Kasumi-1 (cell line): ENCODE data around the gene AIFM2.
"Not testable (repeated sequence)": the region's sequence is repeated elsewhere in the genome, so short reads cannot be mapped to it uniquely, and the experiment has no call there.

Experiments
- DNase-seq, 2 experiments: peaks; one replicate each; lab custom pipeline; 2025; lab: John Stamatoyannopoulos, UW

AIFM2 gene

DNA sequence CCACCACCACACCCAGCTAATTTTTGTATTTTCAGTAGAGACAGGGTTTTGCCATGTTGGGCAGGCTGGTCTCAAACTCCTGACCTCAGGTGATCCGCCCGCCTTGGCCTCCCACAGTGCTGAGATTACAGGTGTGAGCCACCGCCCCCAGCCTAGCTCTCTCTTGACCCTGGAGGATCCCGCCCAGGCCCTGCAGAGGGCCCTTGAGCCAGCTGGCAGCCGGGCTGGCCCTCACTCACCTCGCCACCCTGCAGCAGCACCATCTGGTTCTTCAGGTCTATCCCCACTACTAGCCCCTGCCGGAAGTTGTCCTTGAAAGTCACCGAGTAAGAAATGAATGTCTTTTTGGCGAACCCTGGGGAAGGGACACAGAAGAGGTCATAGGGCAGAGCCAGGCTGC lies 9.5 kb downstream of the AIFM2 start:
- not testable (repeated sequence) for DNase-seq

DNA sequence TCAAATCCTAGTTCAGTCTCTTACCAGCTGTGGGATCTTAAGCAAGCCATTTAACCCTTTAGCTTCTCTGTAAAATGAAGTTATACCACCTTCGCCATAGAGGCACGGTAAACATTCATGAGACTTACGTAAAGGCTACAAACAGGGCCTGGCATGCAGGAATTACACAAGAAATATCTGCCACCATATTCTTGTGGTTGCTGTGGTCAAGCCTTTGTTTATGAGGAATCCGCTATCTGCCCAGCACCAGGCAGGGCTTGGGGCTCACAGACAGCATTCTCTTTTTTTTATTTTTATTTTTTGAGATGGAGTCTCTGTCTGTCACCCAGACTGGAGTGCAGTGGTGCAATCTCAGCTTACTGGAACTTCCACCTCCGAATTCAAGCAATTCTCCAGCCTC lies 9.9 kb downstream of the AIFM2 start:
- DNase-seq = no peak

- no peak for DNase-seq
These were observed 11.2 kb downstream of the AIFM2 start for GRCh38 chr10:70121281-70121949.

GRCh38 chr10:70120417-70120816 lies 12.2 kb downstream of the AIFM2 start:
- DNase-seq = no peak

DNA sequence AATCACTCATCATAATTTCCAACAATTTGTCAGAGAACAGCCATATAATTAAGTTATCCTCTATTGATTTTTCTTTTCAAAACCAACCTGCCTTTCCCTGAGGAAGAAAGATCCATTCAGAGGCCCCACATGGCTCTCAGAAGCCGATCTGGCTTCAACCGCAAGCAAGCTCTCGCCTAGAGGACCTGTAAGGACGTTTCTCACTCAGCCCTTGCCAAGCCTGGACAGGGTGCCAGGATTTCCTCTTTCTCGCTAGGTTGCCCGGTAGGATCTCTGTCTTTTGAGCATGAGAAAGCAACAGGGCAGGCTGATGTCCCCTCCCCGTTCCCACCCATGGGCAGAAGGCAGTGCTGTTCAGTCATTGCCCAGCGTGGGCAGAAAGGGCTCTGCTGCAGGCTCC lies 13.0 kb downstream of the AIFM2 start:
- DNase-seq = no peak

DNA sequence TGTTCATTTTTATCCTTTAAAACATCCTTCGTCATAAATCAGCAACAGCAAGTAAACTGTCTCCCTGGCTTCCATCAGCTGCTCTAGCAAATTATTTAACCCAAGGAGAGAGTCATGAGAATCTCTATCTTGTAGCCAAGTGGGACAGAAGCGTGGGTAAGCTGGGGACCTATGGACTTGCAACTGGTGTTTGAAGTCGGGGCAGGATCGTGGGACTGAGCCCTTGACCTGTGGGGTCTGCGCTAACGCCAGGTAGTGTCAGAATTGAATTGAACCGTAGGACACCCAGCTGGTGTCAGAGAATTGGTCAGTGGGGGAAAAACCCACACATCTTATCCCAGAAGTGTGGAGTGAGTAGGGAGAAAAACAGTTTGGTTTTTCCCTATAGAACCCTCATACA lies 13.4 kb downstream of the AIFM2 start:
- no peak for DNase-seq

DNA sequence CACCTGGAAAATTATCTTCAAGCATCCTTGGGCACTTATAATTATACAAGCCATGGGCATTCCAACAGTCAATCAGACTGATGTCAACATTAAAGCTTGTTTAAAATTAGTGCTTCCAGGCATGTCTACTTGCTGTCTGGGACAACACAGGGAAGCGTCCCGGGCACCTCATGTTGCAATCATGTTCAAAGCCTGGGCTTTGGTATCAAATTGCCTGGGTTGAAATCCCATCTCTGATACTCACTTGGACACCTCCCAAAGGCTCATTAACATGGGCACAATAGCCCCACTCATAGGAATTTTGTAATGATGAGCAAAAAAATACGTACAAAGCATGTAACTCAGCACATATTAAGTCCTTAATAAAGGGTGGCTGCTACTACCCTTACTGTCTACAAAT lies 14.4 kb downstream of the AIFM2 start:
- no peak for DNase-seq

- no peak for DNase-seq
These were observed 15.0 kb downstream of the AIFM2 start for GRCh38 chr10:70117646-70118045.

DNA sequence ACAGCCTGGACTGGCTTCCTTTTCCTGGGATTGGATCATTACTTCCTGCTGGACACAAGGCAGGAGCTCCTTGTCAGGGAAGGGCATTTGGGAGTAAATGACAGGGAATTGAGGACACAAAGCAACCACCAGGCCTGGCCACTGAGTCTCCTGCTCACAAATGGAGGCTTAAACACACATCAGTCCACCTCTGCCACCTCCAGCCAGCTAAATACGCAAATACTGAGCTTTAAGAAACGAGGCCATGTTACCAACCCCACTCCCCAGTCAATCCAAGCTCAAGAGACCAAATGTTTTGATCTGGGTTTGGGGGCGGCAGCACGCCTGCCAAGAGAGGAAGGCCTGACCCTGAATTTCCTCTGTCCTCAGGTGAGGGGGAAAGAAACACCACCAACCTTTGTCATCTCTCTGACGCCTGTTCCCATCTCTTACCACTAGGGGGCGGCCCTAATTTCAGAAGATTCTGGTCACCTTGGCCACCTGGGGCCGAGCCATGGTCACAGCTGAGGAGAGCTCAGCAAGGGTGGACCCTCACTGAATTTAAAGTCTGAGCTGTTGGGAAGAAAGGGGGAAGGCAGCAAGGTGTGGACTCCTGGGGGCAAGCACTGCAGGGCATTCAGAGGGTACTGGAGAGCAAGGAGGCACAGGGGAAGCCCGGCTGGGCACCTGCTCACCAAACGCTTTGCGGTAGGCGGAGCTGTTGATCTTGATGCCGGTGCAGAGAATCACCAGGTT lies 16.5 kb downstream of the AIFM2 start:
- DNase-seq = peak; percentile 38 to 59

DNA sequence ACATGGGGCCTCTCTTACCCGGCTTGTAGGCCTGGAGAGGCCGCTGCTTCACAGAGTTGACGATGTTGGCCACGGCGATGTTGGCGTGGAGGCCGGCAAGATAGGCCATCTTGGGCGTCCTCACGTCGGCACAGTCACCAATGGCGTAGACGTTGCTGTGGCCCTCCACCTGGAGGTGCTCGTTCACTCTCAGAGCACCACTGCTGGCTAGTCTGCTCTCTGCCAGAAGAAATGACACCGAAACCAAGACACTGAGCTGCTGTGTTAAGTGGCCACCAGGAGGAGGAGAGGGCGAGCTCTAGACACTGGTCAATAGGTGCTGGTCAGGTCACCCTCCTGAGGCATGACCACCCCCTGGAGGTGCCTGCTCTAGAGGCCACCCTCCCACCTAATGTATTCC lies 17.7 kb downstream of the AIFM2 start:
- no peak for DNase-seq

DNA sequence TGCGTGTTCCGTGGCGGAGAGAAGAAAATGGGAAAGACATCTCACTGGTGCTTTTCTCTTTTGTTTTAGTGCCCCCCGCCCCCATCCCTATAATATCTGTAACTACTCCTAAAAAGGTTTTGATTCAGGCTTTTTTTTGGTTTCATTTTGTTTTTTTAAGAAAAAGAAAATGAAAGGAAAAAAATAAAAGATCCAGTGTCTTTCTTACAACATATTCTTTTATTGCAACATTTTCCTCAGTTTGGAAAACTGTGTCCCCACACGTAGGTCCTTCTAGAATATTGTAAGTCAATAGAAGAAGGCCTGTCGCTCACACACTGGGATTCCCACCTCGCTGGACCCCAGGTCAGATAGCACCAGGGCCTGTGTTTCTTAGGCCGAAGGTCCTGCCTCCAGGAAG lies 20.6 kb downstream of the AIFM2 start:
- no peak for DNase-seq

GRCh38 chr10:70111496-70111895 lies 21.1 kb downstream of the AIFM2 start:
- DNase-seq = no peak

DNA sequence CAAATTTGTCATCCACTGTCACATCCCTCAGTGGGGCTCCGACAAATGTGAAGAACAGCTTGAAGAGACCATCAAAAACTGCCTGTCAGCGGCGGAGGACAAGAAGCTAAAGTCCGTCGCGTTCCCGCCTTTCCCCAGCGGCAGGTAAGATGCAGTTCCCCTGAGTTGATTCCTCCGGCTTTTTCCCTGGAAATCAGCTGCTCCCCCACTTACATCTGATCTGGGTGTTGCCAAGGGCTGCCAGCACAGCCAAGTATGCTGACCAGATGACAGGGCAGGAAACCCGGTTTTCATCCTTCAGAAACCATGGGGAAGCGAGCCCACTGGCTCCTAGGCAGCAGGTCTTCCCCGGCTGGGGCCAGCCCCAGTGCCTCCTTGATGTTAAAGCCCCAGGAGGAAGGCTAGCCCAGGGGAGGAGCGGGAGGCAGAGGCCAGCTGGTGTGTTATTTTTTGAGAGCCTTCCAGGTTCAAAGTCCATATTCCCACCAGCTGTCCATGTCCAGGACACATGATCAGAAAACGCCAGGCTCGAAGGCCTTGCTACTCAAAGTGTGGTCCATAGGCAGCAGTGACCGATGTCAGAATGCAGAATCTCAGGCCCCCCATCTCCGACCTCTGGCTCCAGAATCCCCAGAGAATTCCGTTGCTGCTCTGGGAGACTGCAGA lies 23.4 kb downstream of the AIFM2 start:
- no peak for DNase-seq

DNA sequence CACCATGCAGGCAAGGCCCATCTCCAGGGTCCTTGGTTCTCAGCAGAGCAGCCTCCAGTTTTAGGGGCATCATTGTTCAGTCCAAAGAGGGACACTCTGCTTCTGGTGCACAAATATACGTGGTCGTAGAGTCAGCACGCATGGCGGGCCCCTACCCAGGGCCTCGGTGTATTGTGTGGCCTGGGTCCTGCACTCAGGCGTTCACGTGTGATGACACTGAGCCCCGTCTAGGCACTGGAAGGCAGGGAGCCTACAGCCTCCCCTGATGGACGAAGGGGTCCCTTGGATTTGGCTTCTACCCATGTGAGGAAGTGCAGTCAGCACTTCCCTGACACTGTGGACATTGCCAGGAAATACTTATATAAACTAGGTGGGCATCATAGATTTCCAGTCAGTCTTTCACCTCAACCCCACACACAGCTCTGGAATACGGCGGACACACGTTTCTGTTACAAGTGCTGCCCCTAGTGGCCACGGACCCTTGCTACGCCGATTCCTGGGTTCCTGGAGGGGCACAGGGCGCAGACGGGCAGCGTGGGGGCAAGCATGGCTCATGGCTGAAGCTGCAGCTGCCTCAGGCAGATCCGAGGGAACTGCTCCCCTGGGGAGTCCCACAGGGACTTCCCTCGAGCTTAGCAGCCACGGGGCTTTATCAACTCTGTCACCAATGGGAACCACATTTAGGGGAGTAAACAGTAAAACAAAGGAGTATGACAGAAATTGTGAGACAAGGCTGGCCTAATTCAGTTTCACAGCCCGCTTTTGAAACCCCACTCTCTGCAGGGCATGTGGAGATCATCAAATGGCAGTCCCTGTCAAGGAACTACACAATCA lies 25.4 kb downstream of the AIFM2 start:
- DNase-seq = peak; percentile 43 to 59

GRCh38 chr10:70101668-70102067 lies 31.0 kb downstream of the AIFM2 start:
- no peak for DNase-seq

- DNase-seq = not testable (repeated sequence)
These were observed 31.5 kb downstream of the AIFM2 start for GRCh38 chr10:70101068-70101562.

GRCh38 chr10:70098271-70098670 lies 34.4 kb downstream of the AIFM2 start:
- no peak for DNase-seq

- no peak for DNase-seq
These were observed 35.2 kb downstream of the AIFM2 start for GRCh38 chr10:70097459-70097858.

DNA sequence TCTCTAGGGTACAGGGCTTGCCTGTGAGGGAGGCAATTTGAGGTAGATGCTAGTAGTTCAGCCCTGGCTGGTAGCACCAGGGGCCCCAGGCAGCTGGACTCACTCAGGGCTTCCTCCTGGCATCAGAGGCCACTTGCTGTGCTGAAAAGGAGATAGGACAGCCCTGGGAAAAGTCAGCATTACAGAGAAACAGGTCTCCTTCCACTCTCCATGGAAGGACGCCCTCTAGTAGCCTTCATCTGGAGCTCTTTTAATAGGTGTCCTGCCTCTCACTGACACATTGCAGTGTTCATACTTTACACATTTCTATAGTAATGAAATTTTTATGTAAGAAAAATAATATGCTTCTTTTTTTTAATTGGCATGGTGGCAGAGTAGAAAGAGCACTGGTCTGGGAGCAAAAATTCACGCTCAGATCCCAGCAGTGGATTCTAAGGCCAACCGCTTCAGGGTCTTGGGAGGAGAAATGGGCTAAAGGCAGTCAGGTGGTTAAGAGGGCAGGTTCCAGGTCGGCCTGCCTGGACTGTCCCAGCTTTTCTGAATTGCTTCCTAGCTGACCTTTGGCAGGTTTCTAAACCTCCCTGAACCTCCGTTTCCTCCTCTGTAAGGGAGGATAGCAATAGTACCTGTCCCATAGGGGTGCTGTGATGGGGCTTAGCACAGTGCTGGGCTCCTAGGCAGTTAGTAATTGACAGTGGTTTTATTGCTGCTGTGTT lies 35.8 kb downstream of the AIFM2 start:
- no peak for DNase-seq

- no peak for DNase-seq
These were observed 36.5 kb downstream of the AIFM2 start for GRCh38 chr10:70096016-70096704.

- DNase-seq = no peak
These were observed 38.4 kb downstream of the AIFM2 start for GRCh38 chr10:70094250-70094649.
